ENCODE results near the gene ETV3L.
"Not testable (repeated sequence)": the region's sequence is repeated elsewhere in the genome, so short reads cannot be mapped to it uniquely, and the experiment has no call there.

DNA sequence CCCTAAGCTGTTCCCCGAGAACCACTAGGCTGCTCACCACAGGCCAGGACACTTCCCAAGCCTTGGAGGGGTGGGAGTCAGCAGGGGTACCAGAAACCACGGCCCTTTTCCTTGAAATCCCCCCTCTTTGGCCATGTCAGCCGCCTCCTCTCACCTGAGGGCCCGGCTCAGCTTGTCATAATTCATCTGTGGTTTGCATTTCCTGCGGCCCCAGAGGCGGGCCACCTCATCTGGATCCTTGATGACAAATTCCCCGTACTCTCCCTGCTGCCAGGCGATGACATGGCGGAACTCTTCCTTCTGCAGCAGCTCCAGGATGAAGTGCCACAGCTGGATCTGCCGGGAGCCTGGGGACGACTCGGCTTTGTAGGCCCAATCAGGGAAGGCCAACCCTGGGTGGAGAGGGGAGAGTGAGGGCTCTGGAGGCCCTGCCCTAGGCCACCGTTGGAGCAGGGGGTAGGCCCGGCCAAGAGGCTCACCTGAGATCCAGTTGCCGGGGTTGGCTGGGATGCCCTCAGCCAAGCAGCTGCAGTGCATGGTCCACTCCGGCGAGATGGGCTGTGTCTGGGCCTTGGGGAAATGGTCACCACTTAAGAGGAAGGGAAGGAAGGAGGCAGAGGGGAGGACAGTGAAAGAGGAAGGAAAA lies 498 bp downstream of the ETV3L start:
- not testable (repeated sequence) for TF ChIP-seq EZH2 (IDR thresholded peaks at IDR 0.05); POLR2AphosphoS5 (IDR thresholded peaks at IDR 0.05; ENCODE audit: borderline replicate concordance, low read depth, low read length); FOXP2 (optimal IDR thresholded peaks at IDR 0.05; ENCODE audit: control extremely low read depth, extremely low read length, insufficient read depth)
